Measurements from ENCODE around the gene TAF1B. TPM values are rescaled to one million over a fixed set of nuclear protein-coding genes. Genes with fewer than 3 reads are reported as not detected.

TAF1B gene
- total RNA-seq (2014; rRNA removed; shearing (Covaris generic); ENCODE audit: low replicate concordance): 19.4 and 44.9 TPM in 2 replicates

- DNase-seq (ENCODE audit: low read depth): peak; percentile 96
- in situ Hi-C loops (cut with HindIII; ENCODE audit: low pct_unique_long_range_greater_than_20kb, low sequenced_read_pairs): no loop called here
These were observed at the start of gene TAF1B for GRCh38 chr2:9843229-9844035. Gene TAF1B, plus strand, starts transcription at chr2:9843474. Its CDS starts 68 bp downstream, at chr2:9843542.

GRCh38 chr2:9793918-9794717 lies 49.2 kb upstream of the TAF1B start:
- in situ Hi-C loops (cut with HindIII; ENCODE audit: low pct_unique_long_range_greater_than_20kb, low sequenced_read_pairs): no loop called here
- DNase-seq (ENCODE audit: low read depth): no peak

- in situ Hi-C loops (cut with HindIII; ENCODE audit: low pct_unique_long_range_greater_than_20kb, low sequenced_read_pairs): no loop called here
- no peak for DNase-seq (ENCODE audit: low read depth)
These were observed 48.2 kb upstream of the TAF1B start for GRCh38 chr2:9795071-9795470.

GRCh38 chr2:9796056-9797010 lies 46.9 kb upstream of the TAF1B start:
- DNase-seq (ENCODE audit: low read depth): no peak
- in situ Hi-C loops (cut with HindIII; ENCODE audit: low pct_unique_long_range_greater_than_20kb, low sequenced_read_pairs): no loop called here

- in situ Hi-C loops (cut with HindIII; ENCODE audit: low pct_unique_long_range_greater_than_20kb, low sequenced_read_pairs): no loop called here
- DNase-seq (ENCODE audit: low read depth): no peak
These were observed 46.2 kb upstream of the TAF1B start for GRCh38 chr2:9797086-9797485.

- DNase-seq (ENCODE audit: low read depth): no peak
- in situ Hi-C loops (cut with HindIII; ENCODE audit: low pct_unique_long_range_greater_than_20kb, low sequenced_read_pairs): no loop called here
These were observed 45.4 kb upstream of the TAF1B start for GRCh38 chr2:9797681-9798556.

- in situ Hi-C loops (cut with HindIII; ENCODE audit: low pct_unique_long_range_greater_than_20kb, low sequenced_read_pairs): no loop called here
- DNase-seq (ENCODE audit: low read depth): no peak
These were observed 44.2 kb upstream of the TAF1B start for GRCh38 chr2:9799011-9799596.

GRCh38 chr2:9799729-9800632 lies 43.3 kb upstream of the TAF1B start:
- in situ Hi-C loops (cut with HindIII; ENCODE audit: low pct_unique_long_range_greater_than_20kb, low sequenced_read_pairs): loop anchor here (25.0 kb wide), 2 partner anchors 162 to 237 kb away; partner anchors contain the start of genes GRHL1 and KLF11

GRCh38 chr2:9800639-9800974 lies 42.7 kb upstream of the TAF1B start:
- in situ Hi-C loops (cut with HindIII; ENCODE audit: low pct_unique_long_range_greater_than_20kb, low sequenced_read_pairs): loop anchor here (25.0 kb wide), 2 partner anchors 162 to 237 kb away; partner anchors contain the start of genes GRHL1 and KLF11
- DNase-seq (ENCODE audit: low read depth): no peak

More at GRCh38 chr2:9799729-9800632, 43.3 kb upstream of the TAF1B start:
- DNase-seq (ENCODE audit: low read depth): peak; percentile 84

- DNase-seq (ENCODE audit: low read depth): no peak
- in situ Hi-C loops (cut with HindIII; ENCODE audit: low pct_unique_long_range_greater_than_20kb, low sequenced_read_pairs): loop anchor here (25.0 kb wide), 2 partner anchors 161 to 236 kb away; partner anchors contain the start of genes GRHL1 and KLF11
These were observed 42.1 kb upstream of the TAF1B start for GRCh38 chr2:9800975-9801726.

- DNase-seq (ENCODE audit: low read depth): no peak
- in situ Hi-C loops (cut with HindIII; ENCODE audit: low pct_unique_long_range_greater_than_20kb, low sequenced_read_pairs): loop anchor here (25.0 kb wide), 2 partner anchors 160 to 235 kb away; partner anchors contain the start of genes GRHL1 and KLF11
These were observed 40.7 kb upstream of the TAF1B start for GRCh38 chr2:9802576-9802993.

- no peak for DNase-seq (ENCODE audit: low read depth)
- in situ Hi-C loops (cut with HindIII; ENCODE audit: low pct_unique_long_range_greater_than_20kb, low sequenced_read_pairs): loop anchor here (25.0 kb wide), 2 partner anchors 159 to 234 kb away; partner anchors contain the start of genes GRHL1 and KLF11
These were observed 40.1 kb upstream of the TAF1B start for GRCh38 chr2:9803023-9803805.

- in situ Hi-C loops (cut with HindIII; ENCODE audit: low pct_unique_long_range_greater_than_20kb, low sequenced_read_pairs): loop anchor here (25.0 kb wide), 2 partner anchors 157 to 232 kb away; partner anchors contain the start of genes GRHL1 and KLF11
- DNase-seq (ENCODE audit: low read depth): no peak
These were observed 37.6 kb upstream of the TAF1B start for GRCh38 chr2:9805435-9806297.

Data from Caki2 (cell line).